ENCODE results near the gene ABCD3.

- TF ChIP-seq POLR2A (IDR thresholded peaks at IDR 0.05) (peak; percentile 20), CTCF (IDR thresholded peaks at IDR 0.05) (no peak), POLR2AphosphoS5 (IDR thresholded peaks at IDR 0.05) (peak in 2 of 3 donors; percentile 70 to 77)
Observed at GRCh38 chr1:94417978-94418663, at the start of gene ABCD3.

Data from breast epithelium (tissue), 3 donors.